ENCODE measurements around the gene ZMYND8.

- no peak for TF ChIP-seq POLR2A (IDR thresholded peaks at IDR 0.05; ENCODE audit: low read depth, low read length)
- TF ChIP-seq CTCF (conservative IDR thresholded peaks at IDR 0.05; ENCODE audit: low read depth, low read length): no peak
- TF ChIP-seq BHLHE40 (IDR thresholded peaks at IDR 0.05; ENCODE audit: low read depth, low read length): no peak
- no peak for TF ChIP-seq MAZ (IDR thresholded peaks at IDR 0.05; ENCODE audit: borderline replicate concordance, low read depth, low read length)
- TF ChIP-seq RCOR1 (IDR thresholded peaks at IDR 0.05; ENCODE audit: insufficient replicate concordance, low read length): no peak
- no peak for TF ChIP-seq RFX5 (IDR thresholded peaks at IDR 0.05; ENCODE audit: low read depth, low read length)
- no peak for TF ChIP-seq RAD21 (IDR thresholded peaks at IDR 0.05; ENCODE audit: low read length)
- no peak for TF ChIP-seq USF2 (IDR thresholded peaks at IDR 0.05; ENCODE audit: low read depth, low read length)
- TF ChIP-seq CHD1 (IDR thresholded peaks at IDR 0.05; ENCODE audit: low read depth, low read length): no peak
- TF ChIP-seq MAFK (IDR thresholded peaks at IDR 0.05; ENCODE audit: low read depth, low read length): no peak
- no peak for TF ChIP-seq FOS (IDR thresholded peaks at IDR 0.05; ENCODE audit: low read depth, low read length)
- TF ChIP-seq MXI1 (IDR thresholded peaks at IDR 0.05; ENCODE audit: borderline replicate concordance, low read depth, low read length): no peak
- TF ChIP-seq SMC3 (IDR thresholded peaks at IDR 0.05; ENCODE audit: low read depth, low read length): no peak
Observed at GRCh38 chr20:47290008-47290407, 66.5 kb downstream of the ZMYND8 start.

Data from IMR-90 (cell line).